H9 (cell line): ENCODE measurements around the gene UBL5. TPM values are rescaled to one million over a fixed set of nuclear protein-coding genes. Genes with fewer than 3 reads are reported as not detected.
A peak's percentile ranks its signal among the peaks of the same experiment; 100 is the strongest.

Experiments used
- DNase-seq: peaks from one replicate; pipeline ENCODE4 v3.0.0-alpha.2; 2017
- H2AFZ ChIP-seq: one replicate; pipeline ENCODE4 v1.6.1; 2013; ENCODE audit warnings: mild to moderate bottlenecking, low read length, control low read depth, moderate library complexity
- H2AK5ac ChIP-seq: 2 replicates; pipeline ENCODE4 v1.6.1; 2013; ENCODE audit warnings: low read length, control low read depth, mixed read lengths; ENCODE audit not compliant: insufficient read length
- H2BK120ac ChIP-seq: one replicate; pipeline ENCODE4 v1.6.1; 2013; ENCODE audit warnings: low read depth, mild to moderate bottlenecking, low read length, control low read depth, inconsistent platforms; ENCODE audit not compliant: poor library complexity, severe bottlenecking
- H2BK12ac ChIP-seq: 2 replicates; pipeline ENCODE4 v1.6.1; 2013; ENCODE audit warnings: low read length, control low read depth, mixed read lengths, low read depth; ENCODE audit not compliant: insufficient read length
- H2BK15ac ChIP-seq: 2 replicates; pipeline ENCODE4 v1.6.1; 2013; ENCODE audit warnings: low read depth, low read length, control low read depth
- H2BK20ac ChIP-seq: one replicate; pipeline ENCODE4 v1.6.1; 2013; ENCODE audit warnings: low read depth, mild to moderate bottlenecking, low read length, control low read depth, inconsistent platforms; ENCODE audit not compliant: poor library complexity, severe bottlenecking
- H2BK5ac ChIP-seq: 2 replicates; pipeline ENCODE4 v1.6.1; 2013; ENCODE audit warnings: low read length, control low read depth, mixed read lengths; ENCODE audit not compliant: insufficient read length
- H3K14ac ChIP-seq: 2 replicates; pipeline ENCODE4 v1.6.1; 2013; ENCODE audit warnings: low read length, control low read depth; ENCODE audit not compliant: insufficient read depth
- H3K18ac ChIP-seq: 2 replicates; pipeline ENCODE4 v1.6.1; 2013; ENCODE audit warnings: low read depth, mild to moderate bottlenecking, mixed read lengths, low read length, control low read depth; ENCODE audit not compliant: insufficient read length
- H3K23ac ChIP-seq: 2 replicates; pipeline ENCODE4 v1.6.1; 2013; ENCODE audit warnings: low read length, control low read depth, mixed read lengths, low read depth; ENCODE audit not compliant: insufficient read length
- H3K23me2 ChIP-seq: 2 replicates; pipeline ENCODE4 v1.6.1; 2013; ENCODE audit warnings: low read depth, mild to moderate bottlenecking, mixed read lengths, low read length, control low read depth; ENCODE audit not compliant: insufficient read length, poor library complexity, severe bottlenecking
- H3K27ac ChIP-seq: 2 replicates; pipeline ENCODE4 v1.5.1; 2013; ENCODE audit warnings: low read length, control low read depth, mixed read lengths, low read depth; ENCODE audit not compliant: insufficient read length
- H3K27me3 ChIP-seq: 2 replicates; pipeline ENCODE4 v1.6.1; 2013; ENCODE audit warnings: low read length, control low read depth, inconsistent platforms; ENCODE audit not compliant: insufficient read depth
- H3K4ac ChIP-seq: 2 replicates; pipeline ENCODE4 v1.6.1; 2013; ENCODE audit warnings: low read depth, mild to moderate bottlenecking, control low read depth, inconsistent platforms, low read length, moderate library complexity
- H3K4me1 ChIP-seq: 2 replicates; pipeline ENCODE4 v1.6.1; 2013; ENCODE audit warnings: low read length, control low read depth, inconsistent platforms; ENCODE audit not compliant: insufficient read depth
- H3K4me2 ChIP-seq: 2 replicates; pipeline ENCODE4 v1.6.1; 2013; ENCODE audit warnings: low read length, control low read depth, mixed read lengths; ENCODE audit not compliant: insufficient read length, insufficient read depth
- H3K56ac ChIP-seq: 2 replicates; pipeline ENCODE4 v1.6.1; 2013; ENCODE audit warnings: low read depth, mild to moderate bottlenecking, mixed read lengths, low read length, control low read depth; ENCODE audit not compliant: insufficient read length
- H3K79me1 ChIP-seq: 2 replicates; pipeline ENCODE4 v1.6.1; 2013; ENCODE audit warnings: low read depth, mild to moderate bottlenecking, moderate library complexity, low read length, control low read depth, inconsistent platforms; ENCODE audit not compliant: insufficient read depth, poor library complexity, severe bottlenecking
- H3K79me2 ChIP-seq: 2 replicates; pipeline ENCODE4 v1.6.1; 2013; ENCODE audit warnings: low read length, control low read depth, inconsistent platforms; ENCODE audit not compliant: insufficient read depth
- H3K9ac ChIP-seq: 2 replicates; pipeline ENCODE4 v1.6.1; 2013; ENCODE audit warnings: low read length, control low read depth, mixed read lengths; ENCODE audit not compliant: insufficient read length; ENCODE audit errors: extremely low read depth
- H3K9me3 ChIP-seq: one replicate; pipeline ENCODE4 v1.6.1; 2013; ENCODE audit warnings: low read depth, low read length, inconsistent platforms; ENCODE audit not compliant: control insufficient read depth
- H3T11ph ChIP-seq: one replicate; pipeline ENCODE4 v1.6.1; 2013; ENCODE audit warnings: mild to moderate bottlenecking, low read length, control low read depth, inconsistent platforms
- H4K20me1 ChIP-seq: one replicate; pipeline ENCODE4 v1.6.1; 2013; ENCODE audit not compliant: control insufficient read depth, insufficient read length, insufficient read depth
- H4K5ac ChIP-seq: 2 replicates; pipeline ENCODE4 v1.6.1; 2013; ENCODE audit warnings: low read depth, mild to moderate bottlenecking, mixed read lengths, low read length, control low read depth; ENCODE audit not compliant: insufficient read length
- H4K8ac ChIP-seq: replicated peaks from 2 replicates; pipeline ENCODE4 v1.6.1; 2013; ENCODE audit warnings: low read length, control low read depth, mixed read lengths, low read depth; ENCODE audit not compliant: insufficient read length
- H4K91ac ChIP-seq: 2 replicates; pipeline ENCODE4 v1.6.1; 2013; ENCODE audit warnings: low read depth, mild to moderate bottlenecking, moderate library complexity, mixed read lengths, low read length, control low read depth; ENCODE audit not compliant: insufficient read length
- H3K27ac Mint-ChIP-seq, 3 experiments: 2 replicates in 2 of 3; 3 replicates in 1 of 3; pipeline ENCODE4 v1.8.0; 2020 to 2021; ENCODE audit warnings: mixed read lengths in 3 of 3, mild to moderate bottlenecking in 1 of 3, moderate library complexity in 1 of 3
- H3K27me3 Mint-ChIP-seq: 2 replicates; pipeline ENCODE4 v1.8.0; 2021; ENCODE audit warnings: low read depth, mild to moderate bottlenecking, moderate library complexity, mixed read lengths
- H3K36me3 Mint-ChIP-seq, 3 experiments: 2 replicates in 2 of 3; 3 replicates in 1 of 3; pipeline ENCODE4 v1.8.0; 2020 to 2021; ENCODE audit warnings: low read depth in 3 of 3, mixed read lengths in 3 of 3; ENCODE audit not compliant: insufficient read depth in 1 of 3
- H3K4me1 Mint-ChIP-seq, 2 experiments: 2 replicates each; pipeline ENCODE4 v1.8.0; 2020; ENCODE audit warnings: mixed read lengths in 2 of 2
- H3K4me3 Mint-ChIP-seq, 2 experiments: 2 replicates in 1 of 2; 3 replicates in 1 of 2; pipeline ENCODE4 v1.8.0; 2020 to 2021; ENCODE audit warnings: mild to moderate bottlenecking in 2 of 2, mixed read lengths in 2 of 2, moderate library complexity in 1 of 2
- H3K9me3 Mint-ChIP-seq, 2 experiments: 2 replicates in 1 of 2; 3 replicates in 1 of 2; pipeline ENCODE4 v1.8.0; 2020; ENCODE audit warnings: mild to moderate bottlenecking in 2 of 2, mixed read lengths in 2 of 2, moderate library complexity in 1 of 2
- WGBS: extraction: QIAGEN DNeasy Blood & Tissue Kit; methylation state at CpG from one replicate; pipeline ENCODE4 v1.1.7; 2013; ENCODE audit warnings: missing lambda C conversion rate, low lambda C conversion rate, mixed read lengths; ENCODE audit not compliant: insufficient read length; ENCODE audit errors: extremely low coverage; 5-methylcytosine and 5-hydroxymethylcytosine counted together
- total RNA-seq: library from RNA; stranded (reverse); gene quantifications from 2 replicates; pipeline ENCODE4 v1.2.1, GENCODE V29; 2021
- TF ChIP-seq, protein P1 (sequence below): fragments of 200-600 bp; sonication (generic); conservative IDR thresholded peaks from 3 replicates; pipeline ENCODE4 v1.8.0; 2021; ENCODE audit warnings: antibody characterized with exemption, mild to moderate bottlenecking

Gene UBL5
- total RNA-seq, 1 experiment from 2014 or later: 393 TPM

DNA sequence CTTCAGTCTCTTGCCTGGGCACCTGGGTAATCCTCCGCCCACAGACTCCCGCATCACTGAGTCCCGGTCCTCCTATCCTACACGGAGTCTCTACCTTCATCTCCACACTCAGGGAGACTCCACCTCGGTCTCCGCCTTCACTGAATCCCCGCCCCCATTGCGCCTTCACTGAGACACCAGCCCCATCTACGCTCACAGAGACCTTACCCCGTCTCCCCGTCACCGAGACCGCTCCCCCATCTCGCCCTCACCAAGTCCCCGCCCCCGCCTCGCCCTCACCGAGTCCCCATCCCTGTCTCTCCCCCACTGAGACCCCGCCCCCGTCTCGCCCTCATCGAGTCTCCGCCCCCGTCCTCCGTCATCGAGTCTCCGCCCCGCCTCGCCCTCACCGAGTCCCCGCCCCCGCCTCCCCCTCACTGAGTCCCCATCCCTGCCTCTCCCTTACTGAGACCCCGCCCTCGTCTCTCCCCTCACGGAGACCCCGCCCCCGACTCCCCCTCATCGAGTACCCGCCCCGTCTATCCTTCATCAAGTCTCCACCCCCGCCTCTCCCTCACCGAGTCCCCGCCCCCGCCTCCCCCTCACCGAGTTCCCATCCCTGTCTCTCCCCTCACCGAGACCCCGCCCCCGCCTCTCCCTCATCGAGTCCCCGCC lies 36.0 kb upstream of the UBL5 start:
- H4K5ac ChIP-seq: no peak overlapping the region
- peaks cover 4 to 10% (median 7%) of the 10 kb centered on the region in 3 experiments; a peak in 6 of 7 replicates for H3K36me3 Mint-ChIP-seq
- H2BK120ac ChIP-seq: no peak overlapping the region
- peak; percentile 99 for DNase-seq
- H3K4me1 ChIP-seq: no peaks in the 10 kb centered on the region; the same call in 1 of the 2 replicates
- 0 out of 5 replicates have a peak, but pooled peaks cover 0 to 2% of the 10 kb centered on the region in 2 experiments for H3K9me3 Mint-ChIP-seq
- H3K27ac Mint-ChIP-seq: peak overlapping the region; percentile 90 to 95 (median 93); a peak in 5 of 7 replicates
- TF ChIP-seq, protein P1, sequence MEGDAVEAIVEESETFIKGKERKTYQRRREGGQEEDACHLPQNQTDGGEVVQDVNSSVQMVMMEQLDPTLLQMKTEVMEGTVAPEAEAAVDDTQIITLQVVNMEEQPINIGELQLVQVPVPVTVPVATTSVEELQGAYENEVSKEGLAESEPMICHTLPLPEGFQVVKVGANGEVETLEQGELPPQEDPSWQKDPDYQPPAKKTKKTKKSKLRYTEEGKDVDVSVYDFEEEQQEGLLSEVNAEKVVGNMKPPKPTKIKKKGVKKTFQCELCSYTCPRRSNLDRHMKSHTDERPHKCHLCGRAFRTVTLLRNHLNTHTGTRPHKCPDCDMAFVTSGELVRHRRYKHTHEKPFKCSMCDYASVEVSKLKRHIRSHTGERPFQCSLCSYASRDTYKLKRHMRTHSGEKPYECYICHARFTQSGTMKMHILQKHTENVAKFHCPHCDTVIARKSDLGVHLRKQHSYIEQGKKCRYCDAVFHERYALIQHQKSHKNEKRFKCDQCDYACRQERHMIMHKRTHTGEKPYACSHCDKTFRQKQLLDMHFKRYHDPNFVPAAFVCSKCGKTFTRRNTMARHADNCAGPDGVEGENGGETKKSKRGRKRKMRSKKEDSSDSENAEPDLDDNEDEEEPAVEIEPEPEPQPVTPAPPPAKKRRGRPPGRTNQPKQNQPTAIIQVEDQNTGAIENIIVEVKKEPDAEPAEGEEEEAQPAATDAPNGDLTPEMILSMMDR: no peak
- H3K4me1 Mint-ChIP-seq: peaks cover 29 to 39% of the 10 kb centered on the region in 2 experiments
- H2BK12ac ChIP-seq: no peak overlapping the region
- no peak overlapping the region for H3K56ac ChIP-seq
- no peak overlapping the region for H4K91ac ChIP-seq
- H2BK15ac ChIP-seq: no peak overlapping the region
- H3K27me3 ChIP-seq: no peaks in the 10 kb centered on the region
- H3K4me3 Mint-ChIP-seq: peak overlapping the region; percentile 78 to 89
- H3K18ac ChIP-seq: no peak overlapping the region
- no peak overlapping the region for H3K4ac ChIP-seq
- H3K79me1 ChIP-seq: no peaks in the 10 kb centered on the region
- no peak overlapping the region for H2AFZ ChIP-seq
- no peak overlapping the region for H3T11ph ChIP-seq
- H3K4me2 ChIP-seq: peak overlapping the region; percentile 48
- no peak overlapping the region for H3K27ac ChIP-seq
- H3K27me3 Mint-ChIP-seq: no peaks in the 10 kb centered on the region; the same call in 1 of the 2 replicates
- no peaks in the 10 kb centered on the region for H3K9me3 ChIP-seq
- no peak overlapping the region for H2BK5ac ChIP-seq
- H3K79me2 ChIP-seq: no peaks in the 10 kb centered on the region
- H3K9ac ChIP-seq: no peak overlapping the region
- no peak overlapping the region for H2BK20ac ChIP-seq
- WGBS: no CpG with 5 or more reads among the region's 50 CpGs
- no peaks in the 10 kb centered on the region for H3K23me2 ChIP-seq
- no peak overlapping the region for H4K8ac ChIP-seq
- no peak overlapping the region for H3K14ac ChIP-seq
- H2AK5ac ChIP-seq: no peak overlapping the region
- H4K20me1 ChIP-seq: no peaks in the 10 kb centered on the region
- no peak overlapping the region for H3K23ac ChIP-seq
